CD14-positive monocyte (primary cell): ENCODE measurements around the gene SLC66A2. TPM values are rescaled to one million over a fixed set of nuclear protein-coding genes. Genes with fewer than 3 reads are reported as not detected.

ENCODE experiments used
- DNase-seq, 3 donors: peaks; one replicate each; pipeline ENCODE4 v3.0.0-alpha.2; 2011 to 2022
- H2AFZ ChIP-seq: 2 replicates; pipeline ENCODE4 v1.6.0; 2012; ENCODE audit warnings: mild to moderate bottlenecking, low read depth, low read length, inconsistent platforms; ENCODE audit not compliant: insufficient read depth, poor library complexity, severe bottlenecking
- H3K27ac ChIP-seq, 2 donors: 1 replicate in 1 of 2; 2 replicates in 1 of 2; pipeline ENCODE4 v1.5.1; 2012 to 2013; ENCODE audit warnings: low read length in 2 of 2, control low read depth in 1 of 2, inconsistent platforms in 1 of 2, low read depth in 1 of 2, mild to moderate bottlenecking in 1 of 2
- H3K27me3 ChIP-seq, 2 donors: one replicate each; pipeline versions ENCODE4 v1.6.0 to v1.6.1; 2011 to 2013; ENCODE audit warnings: low read length in 2 of 2; ENCODE audit not compliant: control insufficient read depth in 2 of 2, insufficient read depth in 2 of 2
- H3K36me3 ChIP-seq, 2 donors: replicated peaks in 1 of 2; 1 replicate in 1 of 2; 2 replicates in 1 of 2; pipeline versions ENCODE4 v1.5.1 to v1.6.1; 2012 to 2013; ENCODE audit warnings: low read length in 2 of 2, control low read depth in 1 of 2, inconsistent platforms in 1 of 2, mild to moderate bottlenecking in 1 of 2; ENCODE audit not compliant: insufficient read depth in 2 of 2, control insufficient read depth in 1 of 2
- H3K4me1 ChIP-seq, 2 donors: 1 replicate in 1 of 2; 2 replicates in 1 of 2; pipeline versions ENCODE4 v1.5.1 to v1.6.1; 2012 to 2013; ENCODE audit warnings: low read length in 2 of 2, control low read depth in 1 of 2, inconsistent platforms in 1 of 2, mild to moderate bottlenecking in 1 of 2, moderate library complexity in 1 of 2; ENCODE audit not compliant: insufficient read depth in 2 of 2, control insufficient read depth in 1 of 2
- H3K4me2 ChIP-seq: replicated peaks from 2 replicates; pipeline ENCODE3; 2012; ENCODE audit warnings: low read length, moderate library complexity, mild to moderate bottlenecking; ENCODE audit not compliant: poor library complexity, severe bottlenecking; ENCODE audit errors: extremely low read depth
- H3K4me3 ChIP-seq, 3 experiments: fragments of 200-600 bp in 1 of 3; sonication (generic) in 1 of 3; replicated peaks in 1 of 3; 1 replicate in 2 of 3; 2 replicates in 1 of 3; pipeline ENCODE4 v1.5.1; 2011 to 2013; ENCODE audit warnings: low read length in 3 of 3, mild to moderate bottlenecking in 3 of 3, control low read depth in 2 of 3, low read depth in 2 of 3, inconsistent platforms in 1 of 3, moderate library complexity in 1 of 3
- H3K79me2 ChIP-seq: 2 replicates; pipeline ENCODE4 v1.6.0; 2012; ENCODE audit warnings: mild to moderate bottlenecking, control low read depth, inconsistent platforms, low read length, moderate library complexity; ENCODE audit not compliant: insufficient read depth
- H3K9ac ChIP-seq: 2 replicates; pipeline ENCODE4 v1.6.0; 2017; ENCODE audit warnings: low read length, mild to moderate bottlenecking; ENCODE audit not compliant: insufficient read depth, poor library complexity, severe bottlenecking
- H3K9me3 ChIP-seq, 2 donors: replicated peaks in 1 of 2; 1 replicate in 1 of 2; 2 replicates in 1 of 2; pipeline versions ENCODE4 v1.5.1 to v1.6.1; 2012 to 2013; ENCODE audit warnings: low read length in 2 of 2, control low read depth in 1 of 2; ENCODE audit not compliant: control insufficient read depth in 1 of 2, insufficient read depth in 1 of 2
- H4K20me1 ChIP-seq: 2 replicates; pipeline ENCODE4 v1.6.0; 2012; ENCODE audit warnings: mild to moderate bottlenecking, low read length, control low read depth, moderate library complexity; ENCODE audit not compliant: insufficient read depth
- H3K27ac Mint-ChIP-seq, 7 donors: one replicate each; pipeline ENCODE4 v1.8.0; 2020; ENCODE audit warnings: mild to moderate bottlenecking in 7 of 7, mixed read lengths in 7 of 7, moderate library complexity in 6 of 7, inconsistent platforms in 2 of 7
- H3K27me3 Mint-ChIP-seq, 3 donors: one replicate each; pipeline ENCODE4 v1.8.0; 2021 to 2022; ENCODE audit warnings: low read depth in 3 of 3, mild to moderate bottlenecking in 3 of 3, mixed read lengths in 3 of 3, moderate library complexity in 3 of 3, inconsistent platforms in 1 of 3
- H3K36me3 Mint-ChIP-seq, 2 donors: one replicate each; pipeline ENCODE4 v1.8.0; 2020; ENCODE audit warnings: mixed read lengths in 2 of 2, inconsistent platforms in 1 of 2, mild to moderate bottlenecking in 1 of 2
- H3K4me1 Mint-ChIP-seq: one replicate; pipeline ENCODE4 v1.8.0; 2020; ENCODE audit warnings: mild to moderate bottlenecking, mixed read lengths
- H3K4me3 Mint-ChIP-seq, 2 donors: one replicate each; pipeline ENCODE4 v1.8.0; 2020; ENCODE audit warnings: mild to moderate bottlenecking in 2 of 2, mixed read lengths in 2 of 2, moderate library complexity in 1 of 2
- H3K9me3 Mint-ChIP-seq, 7 donors: one replicate each; pipeline ENCODE4 v1.8.0; 2020 to 2022; ENCODE audit warnings: mixed read lengths in 7 of 7, mild to moderate bottlenecking in 6 of 7, moderate library complexity in 6 of 7, inconsistent platforms in 2 of 7
- WGBS: methylation state at CpG from one replicate; pipeline ENCODE4 v1.1.5; 2013; ENCODE audit warnings: missing lambda C conversion rate; ENCODE audit not compliant: insufficient coverage; 5-methylcytosine and 5-hydroxymethylcytosine counted together
- intact Hi-C, 2 donors: fragments of 100-400 bp; cut with micrococcal nuclease; formaldehyde crosslinking; loops; one replicate each; pipeline versions ENCODE4 v1.15.0 to v1.15.1; 2023
- polyA plus RNA-seq, 3 donors: library from polyadenylated mRNA; depleted of rRNA in 1 of 3; unstranded in 2 of 3; stranded (reverse) in 1 of 3; fragments of 300-500 nt in 2 of 3; fragments of >200 nt in 1 of 3; fragmentation: Illumina TruSeq in 2 of 3; gene quantifications; 1 replicate in 2 of 3; 2 replicates in 1 of 3; pipeline ENCODE4 v1.2.3, GENCODE V29; 2012 to 2021
- TF ChIP-seq, protein P1 (sequence below): fragments of 200-600 bp; IDR thresholded peaks from one replicate; pipeline ENCODE4 v1.8.0; 2022; ENCODE audit warnings: antibody characterized with exemption, mild to moderate bottlenecking

SLC66A2 gene
- polyA plus RNA-seq, 3 donors: 26.8 to 42.6 (median 33.8) TPM

GRCh38 chr18:79982736-79983135, 31.3 kb upstream of the SLC66A2 start:
- Histone ChIP-seq H3K9ac (peak overlapping the region; percentile 31), H2AFZ (no peak overlapping the region), H3K27me3 (no peaks in the 10 kb centered on the region), H3K79me2 (peaks cover 100% of the 10 kb centered on the region), H3K4me2 (peak overlapping the region; percentile 49), H3K36me3 (peaks cover 6 to 44% of the 10 kb centered on the region in 2 donors), H3K27ac (peak overlapping the region; percentile 77 to 83), H3K4me1 (peaks cover 26 to 31% of the 10 kb centered on the region in 2 donors), H4K20me1 (peaks cover 86% of the 10 kb centered on the region), H3K9me3 (no peaks in the 10 kb centered on the region), H3K4me3 (peak overlapping the region in 1 of 3 experiments; percentile 57)
- Mint-ChIP-seq H3K27ac (peak overlapping the region; percentile 83 to 95 (median 91)), H3K4me3 (peak overlapping the region; percentile 43 to 61), H3K36me3 (peaks cover 31 to 43% of the 10 kb centered on the region in 2 donors), H3K9me3 (no peaks in the 10 kb centered on the region), H3K27me3 (no peaks in the 10 kb centered on the region), H3K4me1 (peaks cover 40% of the 10 kb centered on the region)
- intact Hi-C loops: loop anchor here in 1 of 2 donors (10.0 kb wide), 1 partner anchor 188 kb away; the partner anchor contains the start of gene KCNG2
- peak; percentile 57 to 67 (median 62) for DNase-seq
- TF ChIP-seq, protein P1, sequence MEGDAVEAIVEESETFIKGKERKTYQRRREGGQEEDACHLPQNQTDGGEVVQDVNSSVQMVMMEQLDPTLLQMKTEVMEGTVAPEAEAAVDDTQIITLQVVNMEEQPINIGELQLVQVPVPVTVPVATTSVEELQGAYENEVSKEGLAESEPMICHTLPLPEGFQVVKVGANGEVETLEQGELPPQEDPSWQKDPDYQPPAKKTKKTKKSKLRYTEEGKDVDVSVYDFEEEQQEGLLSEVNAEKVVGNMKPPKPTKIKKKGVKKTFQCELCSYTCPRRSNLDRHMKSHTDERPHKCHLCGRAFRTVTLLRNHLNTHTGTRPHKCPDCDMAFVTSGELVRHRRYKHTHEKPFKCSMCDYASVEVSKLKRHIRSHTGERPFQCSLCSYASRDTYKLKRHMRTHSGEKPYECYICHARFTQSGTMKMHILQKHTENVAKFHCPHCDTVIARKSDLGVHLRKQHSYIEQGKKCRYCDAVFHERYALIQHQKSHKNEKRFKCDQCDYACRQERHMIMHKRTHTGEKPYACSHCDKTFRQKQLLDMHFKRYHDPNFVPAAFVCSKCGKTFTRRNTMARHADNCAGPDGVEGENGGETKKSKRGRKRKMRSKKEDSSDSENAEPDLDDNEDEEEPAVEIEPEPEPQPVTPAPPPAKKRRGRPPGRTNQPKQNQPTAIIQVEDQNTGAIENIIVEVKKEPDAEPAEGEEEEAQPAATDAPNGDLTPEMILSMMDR: no peak
- WGBS: 10% methylated on average over 4 of the region's 6 CpGs

DNA sequence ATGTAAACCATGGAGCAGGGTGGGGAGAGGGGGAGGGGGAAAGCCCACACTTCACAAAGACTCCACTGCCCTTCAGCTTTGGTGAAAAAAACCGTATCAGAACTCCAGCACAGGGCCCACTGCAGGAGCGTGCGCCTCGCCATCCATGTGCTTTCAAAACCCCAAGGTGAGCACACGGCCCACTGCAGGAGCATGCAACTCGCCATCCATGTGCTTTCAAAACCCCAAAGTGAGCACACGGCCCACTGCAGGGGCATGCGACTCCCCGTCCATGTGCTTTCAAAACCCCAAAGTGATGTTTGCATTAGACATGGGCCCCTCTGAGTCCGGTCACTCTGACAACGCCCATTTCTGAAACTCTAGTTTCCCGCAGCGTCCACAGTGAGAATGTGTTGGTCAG, 29.1 kb upstream of the SLC66A2 start:
- peaks cover 13 to 59% of the 10 kb centered on the region in 2 donors for H3K36me3 ChIP-seq
- H3K4me2 ChIP-seq: no peak overlapping the region
- H4K20me1 ChIP-seq: peaks cover 98% of the 10 kb centered on the region
- H3K36me3 Mint-ChIP-seq: peaks cover 42 to 57% of the 10 kb centered on the region in 2 donors
- peaks cover 100% of the 10 kb centered on the region for H3K79me2 ChIP-seq
- no peaks in the 10 kb centered on the region for H3K9me3 Mint-ChIP-seq
- no peaks in the 10 kb centered on the region for H3K27me3 ChIP-seq
- no peak overlapping the region for H2AFZ ChIP-seq
- WGBS: 94% methylated on average over 9 of the region's 13 CpGs
- intact Hi-C loops: loop anchor here in 1 of 2 donors (10.0 kb wide), 1 partner anchor 186 kb away; the partner anchor contains the start of gene KCNG2
- no peak overlapping the region for H3K4me3 ChIP-seq
- no peak overlapping the region for H3K9ac ChIP-seq
- TF ChIP-seq, protein P1: no peak
- H3K4me1 Mint-ChIP-seq: peaks cover 27% of the 10 kb centered on the region
- no peak overlapping the region for H3K4me3 Mint-ChIP-seq
- no peak for DNase-seq
- peaks cover 0 to 1% (median 0%) of the 10 kb centered on the region in 3 donors for H3K27me3 Mint-ChIP-seq
- H3K27ac ChIP-seq: peak overlapping the region in 1 of 2 donors; percentile 77
- no peaks in the 10 kb centered on the region for H3K9me3 ChIP-seq
- H3K27ac Mint-ChIP-seq: peak overlapping the region in 2 of 7 donors; percentile 17 to 46
- peaks cover 13 to 18% of the 10 kb centered on the region in 2 donors for H3K4me1 ChIP-seq
